ENCODE measurements around the gene ZPLD1.

ZPLD1 gene

GRCh38 chr3:102466001-102466400 is 31.2 kb downstream of the ZPLD1 start:
- no peak for DNase-seq (ENCODE audit: low read depth, low spot score)

- DNase-seq (ENCODE audit: low read depth, low spot score) = no peak
Observed at GRCh38 chr3:102470066-102470465, 35.3 kb downstream of the ZPLD1 start.

- DNase-seq (ENCODE audit: low read depth, low spot score) = no peak
Observed at GRCh38 chr3:102471001-102471400, 36.2 kb downstream of the ZPLD1 start.

GRCh38 chr3:102471491-102471890 is 36.7 kb downstream of the ZPLD1 start:
- DNase-seq (ENCODE audit: low read depth, low spot score) = no peak

- no peak for DNase-seq (ENCODE audit: low read depth, low spot score)
Observed at GRCh38 chr3:102473648-102474047, 38.8 kb downstream of the ZPLD1 start.

- DNase-seq (ENCODE audit: low read depth, low spot score) = no peak
Observed at GRCh38 chr3:102474207-102474606, 39.4 kb downstream of the ZPLD1 start.

GRCh38 chr3:102476198-102476597 is 41.4 kb downstream of the ZPLD1 start:
- DNase-seq (ENCODE audit: low read depth, low spot score) = no peak

- no peak for DNase-seq (ENCODE audit: low read depth, low spot score)
Observed at GRCh38 chr3:102478160-102478559, 43.3 kb downstream of the ZPLD1 start.

- no peak for DNase-seq (ENCODE audit: low read depth, low spot score)
Observed at GRCh38 chr3:102480139-102480538, 45.3 kb downstream of the ZPLD1 start.

- DNase-seq (ENCODE audit: low read depth, low spot score) = no peak
Observed at GRCh38 chr3:102481050-102481449, 46.2 kb downstream of the ZPLD1 start.

- DNase-seq (ENCODE audit: low read depth, low spot score) = no peak
Observed at GRCh38 chr3:102483556-102483955, 48.7 kb downstream of the ZPLD1 start.

- DNase-seq (ENCODE audit: low read depth, low spot score) = no peak
Observed at GRCh38 chr3:102484363-102484762, 49.5 kb downstream of the ZPLD1 start.

- no peak for DNase-seq (ENCODE audit: low read depth, low spot score)
Observed at GRCh38 chr3:102485701-102486100, 50.9 kb downstream of the ZPLD1 start.

GRCh38 chr3:102488331-102488730 is 53.5 kb downstream of the ZPLD1 start:
- no peak for DNase-seq (ENCODE audit: low read depth, low spot score)

- DNase-seq (ENCODE audit: low read depth, low spot score) = no peak
Observed at GRCh38 chr3:102492300-102492699, 57.5 kb downstream of the ZPLD1 start.

- no peak for DNase-seq (ENCODE audit: low read depth, low spot score)
Observed at GRCh38 chr3:102497571-102497970, 62.8 kb downstream of the ZPLD1 start.

GRCh38 chr3:102505542-102505941 is 70.7 kb downstream of the ZPLD1 start:
- DNase-seq (ENCODE audit: low read depth, low spot score) = no peak

- DNase-seq (ENCODE audit: low read depth, low spot score) = no peak
Observed at GRCh38 chr3:102510663-102511062, 75.8 kb downstream of the ZPLD1 start.

- DNase-seq (ENCODE audit: low read depth, low spot score) = no peak
Observed at GRCh38 chr3:102511168-102511567, 76.4 kb downstream of the ZPLD1 start.

GRCh38 chr3:102511639-102512038 is 76.8 kb downstream of the ZPLD1 start:
- DNase-seq (ENCODE audit: low read depth, low spot score) = no peak

GRCh38 chr3:102512734-102513504 is 78.1 kb downstream of the ZPLD1 start:
- no peak for DNase-seq (ENCODE audit: low read depth, low spot score)

- DNase-seq (ENCODE audit: low read depth, low spot score) = no peak
Observed at GRCh38 chr3:102514241-102514640, 79.4 kb downstream of the ZPLD1 start.

- no peak for DNase-seq (ENCODE audit: low read depth, low spot score)
Observed at GRCh38 chr3:102521246-102521645, 86.4 kb downstream of the ZPLD1 start.

- DNase-seq (ENCODE audit: low read depth, low spot score) = no peak
Observed at GRCh38 chr3:102525624-102526023, 90.8 kb downstream of the ZPLD1 start.
